Mucosa of rectum (tissue), 2 donors: ENCODE results near the gene KLF12.

Experiments used
- H3K27ac ChIP-seq, 2 donors: one replicate each; pipeline ENCODE4 v1.7.0; 2013; ENCODE audit warnings: inconsistent platforms in 2 of 2, low read depth in 2 of 2, low read length in 2 of 2
- H3K27me3 ChIP-seq, 2 donors: one replicate each; pipeline ENCODE4 v1.7.0; 2013; ENCODE audit warnings: low read length in 2 of 2; ENCODE audit not compliant: control insufficient read depth in 2 of 2, insufficient read depth in 2 of 2
- H3K36me3 ChIP-seq, 2 donors: one replicate each; pipeline ENCODE4 v1.7.0; 2013; ENCODE audit warnings: low read length in 2 of 2; ENCODE audit not compliant: control insufficient read depth in 2 of 2, insufficient read depth in 2 of 2
- H3K4me1 ChIP-seq, 2 donors: one replicate each; pipeline ENCODE4 v1.7.0; 2013; ENCODE audit warnings: low read length in 2 of 2, mild to moderate bottlenecking in 1 of 2; ENCODE audit not compliant: control insufficient read depth in 2 of 2, insufficient read depth in 2 of 2
- H3K4me3 ChIP-seq, 2 donors: one replicate each; pipeline ENCODE4 v1.7.0; 2013; ENCODE audit warnings: low read length in 2 of 2
- H3K9ac ChIP-seq, 2 donors: one replicate each; pipeline ENCODE4 v1.7.0; 2013; ENCODE audit warnings: low read length in 2 of 2, low read depth in 1 of 2, mild to moderate bottlenecking in 1 of 2
- H3K9me3 ChIP-seq, 2 donors: one replicate each; pipeline ENCODE4 v1.7.0; 2013; ENCODE audit warnings: low read length in 2 of 2; ENCODE audit not compliant: control insufficient read depth in 2 of 2
- donor health status: healthy.
- donor health status: Normal muscosa, but diverticular disease.

KLF12 gene

GRCh38 chr13:74134221-74134776, at the start of gene KLF12:
TSS of gene KLF12 (minus strand) at chr13:74134404.
- Histone ChIP-seq H3K36me3 (no peaks in the 10 kb centered on the region), H3K4me1 (peaks cover 13 to 21% of the 10 kb centered on the region in 2 donors), H3K27ac (peak within 1 kb of the TSS; percentile 86 to 96), H3K4me3 (peak within 1 kb of the TSS; percentile 87), H3K27me3 (no peaks in the 10 kb centered on the region), H3K9me3 (no peaks in the 10 kb centered on the region), H3K9ac (peak within 1 kb of the TSS; percentile 80 to 83)

- H3K9me3 ChIP-seq = no peaks in the 10 kb centered on the region
- H3K4me1 ChIP-seq = no peaks in the 10 kb centered on the region
- no peak overlapping the region for H3K4me3 ChIP-seq
- no peaks in the 10 kb centered on the region for H3K27me3 ChIP-seq
- no peaks in the 10 kb centered on the region for H3K36me3 ChIP-seq
- no peak overlapping the region for H3K27ac ChIP-seq
- H3K9ac ChIP-seq = no peak overlapping the region
Measured at GRCh38 chr13:74182491-74182890, 48.3 kb upstream of the KLF12 start.

GRCh38 chr13:74174810-74175209, 40.6 kb upstream of the KLF12 start:
- Histone ChIP-seq H3K27me3 (no peaks in the 10 kb centered on the region), H3K9me3 (no peaks in the 10 kb centered on the region), H3K27ac (no peak overlapping the region), H3K36me3 (no peaks in the 10 kb centered on the region), H3K4me1 (no peaks in the 10 kb centered on the region), H3K9ac (no peak overlapping the region), H3K4me3 (no peak overlapping the region)

GRCh38 chr13:74173822-74174221, 39.6 kb upstream of the KLF12 start:
- Histone ChIP-seq H3K9me3 (no peaks in the 10 kb centered on the region), H3K4me1 (no peaks in the 10 kb centered on the region), H3K36me3 (no peaks in the 10 kb centered on the region), H3K27me3 (no peaks in the 10 kb centered on the region), H3K9ac (no peak overlapping the region), H3K27ac (no peak overlapping the region), H3K4me3 (no peak overlapping the region)

- Histone ChIP-seq H3K27ac (no peak overlapping the region), H3K4me1 (no peaks in the 10 kb centered on the region), H3K36me3 (no peaks in the 10 kb centered on the region), H3K27me3 (peaks cover 0 to 2% of the 10 kb centered on the region in 2 donors), H3K9me3 (no peaks in the 10 kb centered on the region), H3K9ac (no peak overlapping the region), H3K4me3 (no peak overlapping the region)
Measured at GRCh38 chr13:74171641-74172040, 37.4 kb upstream of the KLF12 start.

GRCh38 chr13:74169676-74170075, 35.5 kb upstream of the KLF12 start:
- peaks cover 0 to 2% of the 10 kb centered on the region in 2 donors for H3K27me3 ChIP-seq
- no peak overlapping the region for H3K4me3 ChIP-seq
- no peaks in the 10 kb centered on the region for H3K4me1 ChIP-seq
- H3K9ac ChIP-seq = no peak overlapping the region
- no peaks in the 10 kb centered on the region for H3K9me3 ChIP-seq
- no peak overlapping the region for H3K27ac ChIP-seq
- no peaks in the 10 kb centered on the region for H3K36me3 ChIP-seq

- Histone ChIP-seq H3K4me3 (no peak overlapping the region), H3K4me1 (no peaks in the 10 kb centered on the region), H3K9ac (no peak overlapping the region), H3K27me3 (peaks cover 0 to 2% of the 10 kb centered on the region in 2 donors), H3K36me3 (no peaks in the 10 kb centered on the region), H3K9me3 (no peaks in the 10 kb centered on the region), H3K27ac (no peak overlapping the region)
Measured at GRCh38 chr13:74168263-74168675, 34.1 kb upstream of the KLF12 start.

GRCh38 chr13:74166261-74167004, 32.2 kb upstream of the KLF12 start:
- H3K4me3 ChIP-seq = no peak overlapping the region
- peaks cover 0 to 2% of the 10 kb centered on the region in 2 donors for H3K27me3 ChIP-seq
- H3K9ac ChIP-seq = no peak overlapping the region
- no peaks in the 10 kb centered on the region for H3K4me1 ChIP-seq
- no peaks in the 10 kb centered on the region for H3K36me3 ChIP-seq
- no peak overlapping the region for H3K27ac ChIP-seq
- no peaks in the 10 kb centered on the region for H3K9me3 ChIP-seq

- Histone ChIP-seq H3K27ac (no peak overlapping the region), H3K4me3 (no peak overlapping the region), H3K27me3 (no peaks in the 10 kb centered on the region), H3K9ac (no peak overlapping the region), H3K36me3 (no peaks in the 10 kb centered on the region), H3K4me1 (no peaks in the 10 kb centered on the region), H3K9me3 (no peaks in the 10 kb centered on the region)
Measured at GRCh38 chr13:74162782-74163181, 28.6 kb upstream of the KLF12 start.

- Histone ChIP-seq H3K9me3 (no peaks in the 10 kb centered on the region), H3K27me3 (no peaks in the 10 kb centered on the region), H3K36me3 (no peaks in the 10 kb centered on the region), H3K4me1 (no peaks in the 10 kb centered on the region), H3K4me3 (no peak overlapping the region), H3K27ac (no peak overlapping the region), H3K9ac (no peak overlapping the region)
Measured at GRCh38 chr13:74162135-74162534, 27.9 kb upstream of the KLF12 start.
